Fibroblast of peridontal ligament (primary cell): ENCODE measurements around the gene VAV3.
"Not testable (repeated sequence)": the region's sequence is repeated elsewhere in the genome, so short reads cannot be mapped to it uniquely, and the experiment has no call there.

Experiments used
- DNase-seq: peaks from one replicate; pipeline ENCODE4 v3.0.0-alpha.2; 2010; ENCODE audit errors: extremely low read depth

Gene VAV3, protein sequence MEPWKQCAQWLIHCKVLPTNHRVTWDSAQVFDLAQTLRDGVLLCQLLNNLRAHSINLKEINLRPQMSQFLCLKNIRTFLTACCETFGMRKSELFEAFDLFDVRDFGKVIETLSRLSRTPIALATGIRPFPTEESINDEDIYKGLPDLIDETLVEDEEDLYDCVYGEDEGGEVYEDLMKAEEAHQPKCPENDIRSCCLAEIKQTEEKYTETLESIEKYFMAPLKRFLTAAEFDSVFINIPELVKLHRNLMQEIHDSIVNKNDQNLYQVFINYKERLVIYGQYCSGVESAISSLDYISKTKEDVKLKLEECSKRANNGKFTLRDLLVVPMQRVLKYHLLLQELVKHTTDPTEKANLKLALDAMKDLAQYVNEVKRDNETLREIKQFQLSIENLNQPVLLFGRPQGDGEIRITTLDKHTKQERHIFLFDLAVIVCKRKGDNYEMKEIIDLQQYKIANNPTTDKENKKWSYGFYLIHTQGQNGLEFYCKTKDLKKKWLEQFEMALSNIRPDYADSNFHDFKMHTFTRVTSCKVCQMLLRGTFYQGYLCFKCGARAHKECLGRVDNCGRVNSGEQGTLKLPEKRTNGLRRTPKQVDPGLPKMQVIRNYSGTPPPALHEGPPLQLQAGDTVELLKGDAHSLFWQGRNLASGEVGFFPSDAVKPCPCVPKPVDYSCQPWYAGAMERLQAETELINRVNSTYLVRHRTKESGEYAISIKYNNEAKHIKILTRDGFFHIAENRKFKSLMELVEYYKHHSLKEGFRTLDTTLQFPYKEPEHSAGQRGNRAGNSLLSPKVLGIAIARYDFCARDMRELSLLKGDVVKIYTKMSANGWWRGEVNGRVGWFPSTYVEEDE

DNA sequence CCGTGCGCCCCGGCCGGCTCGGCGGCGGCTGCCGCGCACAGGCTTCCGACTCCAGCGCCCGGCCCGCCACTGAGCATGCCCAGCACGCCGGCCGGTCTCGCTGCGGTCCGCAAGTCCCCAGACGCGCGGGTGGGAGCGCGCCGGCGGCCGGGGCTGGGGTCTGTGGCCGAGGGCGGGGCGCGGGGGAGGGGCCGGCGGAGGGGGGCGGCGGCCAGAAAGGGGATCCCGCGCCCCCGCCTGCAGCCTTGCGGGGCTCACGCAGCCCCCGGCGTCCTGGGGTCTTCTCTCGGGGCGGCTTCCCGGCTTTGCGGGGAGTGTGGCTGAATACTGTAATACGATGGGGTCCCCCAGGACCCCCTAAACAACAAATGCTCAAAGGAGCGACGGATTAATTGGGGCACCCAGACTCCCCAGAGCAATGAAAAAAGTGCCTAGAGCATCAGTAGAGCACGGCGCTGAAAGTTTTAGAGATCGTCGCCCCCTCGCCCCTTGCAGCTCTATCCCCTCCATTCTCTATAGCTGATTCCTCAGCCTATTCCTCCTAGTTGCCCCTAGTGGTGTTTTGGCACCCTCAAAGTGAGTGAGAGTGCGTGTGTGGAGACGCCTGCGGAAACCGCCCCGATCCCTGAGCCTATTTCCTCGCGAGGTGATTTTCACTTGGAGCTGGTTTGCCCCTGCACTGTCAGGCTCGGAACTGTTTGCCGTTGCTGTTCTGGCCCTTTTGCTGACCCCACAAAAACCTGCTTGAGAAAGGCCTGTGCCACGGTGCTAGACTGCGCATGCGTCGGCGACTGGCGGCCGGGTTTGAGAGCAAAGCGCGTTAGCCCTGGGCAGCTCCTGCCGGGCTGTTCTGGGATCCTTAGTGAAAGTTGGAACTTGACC lies at the start of gene VAV3:
TSS of gene VAV3 (minus strand) at position 71 of the 882 bp plus-strand sequence. CDS start 311 bp downstream, outside the sequence.
- peak; percentile 48 for DNase-seq

DNA sequence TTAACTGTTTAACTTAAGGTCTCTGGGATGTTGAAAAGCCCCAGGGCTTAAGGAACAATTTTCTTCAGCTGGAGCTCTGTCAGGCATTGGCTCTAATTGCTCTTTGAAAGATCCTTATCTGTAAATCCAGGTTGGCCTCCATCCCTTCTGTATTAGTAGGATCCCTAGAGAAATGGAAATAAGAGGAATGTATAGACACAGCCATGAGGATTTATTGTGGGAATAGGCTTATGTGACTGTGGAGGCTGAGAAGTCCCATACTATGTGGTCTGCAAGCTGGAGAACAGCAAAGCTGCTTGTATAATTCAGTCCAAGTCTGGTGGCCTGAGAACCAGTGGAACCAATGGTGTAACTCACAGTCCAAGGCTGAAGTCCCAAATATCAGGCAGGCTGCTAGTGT lies 47.6 kb upstream of the VAV3 start:
- DNase-seq: no peak

DNA sequence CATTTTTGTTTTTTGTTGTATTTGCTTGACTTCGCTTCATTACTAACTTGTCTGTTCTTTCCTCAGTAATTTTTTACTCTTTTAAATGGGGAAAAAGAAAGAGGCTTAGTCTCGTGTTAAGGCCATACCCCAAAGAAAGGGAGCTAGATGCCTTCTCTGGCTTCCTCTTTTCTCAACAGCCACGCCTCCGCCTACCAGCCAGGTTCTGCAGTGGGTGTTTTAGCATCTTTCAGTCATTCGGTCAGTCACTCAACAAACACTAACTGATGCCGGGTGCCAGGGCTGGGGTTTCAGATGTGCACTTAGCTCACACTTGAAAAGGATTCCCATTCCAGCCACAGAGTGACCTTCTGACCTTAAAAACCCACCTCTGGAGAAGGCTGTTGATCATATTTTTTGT lies 46.3 kb upstream of the VAV3 start:
- DNase-seq: no peak

DNA sequence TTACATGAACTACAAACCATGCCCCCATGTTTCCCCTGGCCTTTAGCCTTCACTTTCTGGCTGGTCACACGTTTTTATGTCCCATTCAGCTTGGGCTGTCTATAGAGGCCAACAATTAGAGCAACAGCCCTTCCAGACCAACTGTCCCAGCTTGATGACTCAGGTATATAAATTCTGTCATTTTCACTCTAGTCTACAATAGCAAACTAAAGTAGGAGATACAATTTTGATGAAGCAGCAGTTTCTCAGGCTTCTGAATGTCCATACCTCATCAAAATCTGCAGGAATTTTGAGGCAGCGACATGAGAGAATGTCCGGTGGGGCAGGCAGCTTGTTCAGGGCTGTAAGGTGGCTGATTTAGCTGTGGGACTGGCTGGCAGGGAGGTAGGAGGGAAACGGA lies 45.6 kb upstream of the VAV3 start:
- no peak for DNase-seq

DNA sequence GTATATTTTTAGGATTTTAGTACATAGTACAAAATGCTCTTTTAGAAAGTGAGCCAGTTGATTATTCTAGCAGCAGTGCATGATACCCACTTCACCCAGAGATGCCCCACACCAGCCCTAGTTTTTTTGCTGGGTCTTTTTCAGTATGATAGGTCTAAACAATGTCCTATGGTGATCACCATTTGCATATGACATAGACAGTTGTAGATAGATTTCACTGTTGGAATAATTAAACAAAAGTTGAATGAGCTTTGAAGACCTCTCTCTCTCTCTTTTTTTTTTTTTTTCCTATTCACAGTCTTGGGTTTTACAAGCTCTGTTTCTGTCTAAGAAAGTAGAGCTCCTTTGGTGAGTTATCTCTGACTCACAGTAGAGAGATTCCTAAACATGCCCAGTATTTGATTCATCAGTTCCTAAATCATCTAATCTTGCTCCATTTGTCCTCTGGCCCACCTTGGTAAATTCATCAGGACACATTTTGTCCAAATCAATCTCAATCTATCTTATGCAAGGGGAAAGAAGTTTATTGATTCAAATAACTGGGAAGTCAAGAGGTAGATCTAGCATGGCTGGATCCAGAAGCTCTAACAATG lies 44.7 kb upstream of the VAV3 start:
- DNase-seq: peak; percentile 43

DNA sequence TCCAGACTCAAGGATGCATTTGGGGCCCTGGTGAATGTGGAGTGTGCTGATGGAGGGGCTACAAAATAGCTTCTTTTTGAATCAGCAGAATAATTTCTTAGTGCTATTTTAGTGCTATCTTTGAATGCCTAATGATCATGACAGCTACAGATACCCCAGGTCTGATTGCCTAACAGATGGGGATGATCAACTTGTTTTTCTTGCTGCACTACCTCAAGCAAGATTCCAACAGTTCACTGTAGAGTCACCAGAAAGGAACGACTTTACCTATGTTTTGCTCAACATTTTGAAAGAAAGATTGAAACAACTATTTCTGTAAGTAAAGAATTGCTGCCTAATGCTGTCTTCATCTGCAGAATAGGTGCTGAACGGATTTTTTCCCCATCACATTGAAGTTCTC lies 42.6 kb upstream of the VAV3 start:
- DNase-seq: no peak

DNA sequence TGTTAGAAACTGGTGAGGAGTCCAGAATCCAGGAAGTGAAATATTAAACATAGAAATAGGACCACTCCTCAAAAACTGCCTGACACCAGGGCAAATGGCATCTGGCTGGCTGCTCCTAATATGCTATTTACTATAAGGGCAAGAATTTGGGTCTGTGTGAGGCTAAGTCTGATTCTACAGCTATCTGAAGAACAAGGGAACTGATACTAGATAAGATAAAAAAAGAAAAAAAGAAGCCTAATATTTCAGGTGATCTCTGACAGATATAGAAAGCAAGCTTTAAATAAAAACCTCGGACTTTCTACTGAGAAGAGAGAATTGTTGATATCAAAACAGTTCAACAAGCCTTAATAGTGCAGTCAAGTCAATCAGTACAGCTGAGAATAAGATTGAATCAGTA lies 42.1 kb upstream of the VAV3 start:
- no peak for DNase-seq

DNA sequence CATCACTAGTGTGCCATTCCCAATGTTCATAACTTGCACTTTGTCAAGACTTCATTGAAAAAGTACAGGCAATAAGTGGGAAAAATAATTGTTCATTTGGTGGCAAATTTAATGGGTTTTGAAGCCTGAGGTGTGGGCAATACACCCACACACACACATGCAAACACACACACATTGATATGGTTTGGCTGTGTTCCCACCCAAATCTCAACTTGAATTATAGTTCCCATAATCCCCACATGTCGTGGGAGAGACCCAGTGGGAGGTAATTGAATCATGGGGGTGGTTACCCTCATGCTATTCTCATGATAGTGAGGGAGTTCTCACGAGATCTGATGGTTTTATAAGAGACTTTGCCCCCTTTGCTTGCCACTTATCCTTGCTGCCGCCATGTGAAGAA lies 39.9 kb upstream of the VAV3 start:
- DNase-seq: not testable (repeated sequence)

DNA sequence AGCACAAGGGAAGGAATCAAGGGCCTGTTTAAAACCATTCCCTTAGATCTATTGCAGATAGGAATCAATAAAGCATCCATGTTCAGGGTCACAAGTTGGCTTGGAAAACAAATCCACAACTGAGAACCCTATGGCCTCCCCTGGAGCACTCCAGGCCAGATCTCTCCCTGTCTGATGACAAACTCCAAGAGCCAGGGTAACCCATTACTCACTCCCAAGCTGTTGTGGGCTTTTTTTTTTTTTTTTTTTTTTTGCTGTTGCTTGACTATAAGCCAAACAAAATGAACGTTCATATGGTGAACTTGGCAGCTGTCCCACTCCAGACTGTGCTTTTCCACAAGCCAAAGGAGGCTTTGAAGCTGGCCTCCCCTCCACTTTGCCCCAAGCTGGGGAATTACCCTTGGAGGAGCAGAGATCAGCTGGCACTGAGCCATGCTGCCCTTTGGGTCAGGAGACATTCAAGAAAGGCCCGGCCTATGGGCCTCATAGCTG lies 35.7 kb upstream of the VAV3 start:
- peak; percentile 66 for DNase-seq

DNA sequence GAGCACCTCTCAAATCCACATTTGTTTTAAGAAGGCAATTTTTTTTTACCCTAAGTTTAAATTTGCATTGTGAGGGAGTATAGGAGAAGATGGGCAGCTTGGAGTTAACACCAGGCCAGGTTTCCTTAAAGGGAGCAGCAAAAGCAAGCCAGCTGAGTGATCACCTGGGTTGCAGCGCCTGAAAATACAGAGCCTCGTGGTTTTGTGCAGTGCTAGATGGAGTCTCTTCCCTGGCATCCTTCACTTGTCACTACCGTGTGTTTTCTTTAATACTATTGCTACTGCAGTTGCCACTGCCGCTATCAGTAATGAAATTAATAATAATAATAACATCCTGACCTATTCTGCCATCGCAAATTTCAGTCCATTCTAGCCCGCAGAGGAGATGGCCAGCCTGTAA lies 35.2 kb upstream of the VAV3 start:
- no peak for DNase-seq

DNA sequence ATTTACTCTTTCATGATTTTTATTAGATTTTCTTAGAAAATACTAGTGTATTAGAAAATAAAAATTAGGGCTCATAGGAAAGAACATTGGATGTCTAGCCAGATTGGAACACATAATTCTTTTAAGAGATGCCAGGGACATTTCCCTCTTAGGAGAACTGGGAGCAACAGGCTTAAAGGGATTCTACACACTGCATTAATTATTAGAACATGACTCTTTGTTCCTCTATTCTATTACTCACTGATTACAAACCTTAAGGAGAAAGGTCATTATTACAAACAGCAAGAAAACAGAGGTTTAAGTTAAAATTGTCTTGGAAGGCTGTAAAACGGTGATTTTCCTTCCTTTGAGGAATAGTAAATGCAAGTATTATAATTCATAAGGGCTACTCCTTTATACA lies 32.9 kb upstream of the VAV3 start:
- DNase-seq: no peak

DNA sequence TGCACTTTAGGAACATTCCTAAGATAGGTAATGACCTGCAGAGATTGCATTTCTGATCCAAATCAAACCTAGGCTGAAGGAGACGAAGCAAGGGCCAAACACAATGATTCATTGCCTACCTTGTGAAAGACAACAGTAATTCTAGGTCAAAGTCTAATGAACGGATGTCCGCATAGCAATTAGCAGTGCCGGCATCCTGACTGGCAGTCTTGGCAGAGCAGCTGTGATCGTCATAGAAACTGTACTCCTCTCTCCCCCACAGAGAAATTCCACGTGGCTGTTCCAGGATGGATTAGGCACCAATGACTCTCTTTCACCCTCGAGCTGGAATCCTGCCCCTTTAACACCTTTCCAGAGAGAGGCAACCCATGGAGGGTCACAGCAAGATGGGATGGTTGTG lies 28.9 kb upstream of the VAV3 start:
- DNase-seq: no peak

DNA sequence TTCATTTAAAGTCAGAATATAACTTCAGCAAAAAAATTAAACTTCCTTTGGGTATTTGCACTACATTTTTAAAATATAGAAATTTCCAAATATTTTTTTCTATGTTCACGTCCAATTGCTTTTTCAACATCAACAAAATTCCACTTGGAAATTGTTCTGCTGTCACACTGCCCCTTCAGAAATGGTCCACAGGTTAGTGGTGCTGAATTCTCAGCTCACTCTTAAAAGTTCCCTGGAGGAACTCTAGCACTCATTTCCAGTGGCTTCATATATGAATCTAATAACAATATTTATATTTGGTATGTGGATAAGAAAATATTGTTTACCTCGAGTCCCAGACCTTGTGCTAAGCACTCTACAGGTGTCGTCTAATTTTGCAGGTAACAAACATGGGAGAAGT lies 27.4 kb upstream of the VAV3 start:
- DNase-seq: no peak

DNA sequence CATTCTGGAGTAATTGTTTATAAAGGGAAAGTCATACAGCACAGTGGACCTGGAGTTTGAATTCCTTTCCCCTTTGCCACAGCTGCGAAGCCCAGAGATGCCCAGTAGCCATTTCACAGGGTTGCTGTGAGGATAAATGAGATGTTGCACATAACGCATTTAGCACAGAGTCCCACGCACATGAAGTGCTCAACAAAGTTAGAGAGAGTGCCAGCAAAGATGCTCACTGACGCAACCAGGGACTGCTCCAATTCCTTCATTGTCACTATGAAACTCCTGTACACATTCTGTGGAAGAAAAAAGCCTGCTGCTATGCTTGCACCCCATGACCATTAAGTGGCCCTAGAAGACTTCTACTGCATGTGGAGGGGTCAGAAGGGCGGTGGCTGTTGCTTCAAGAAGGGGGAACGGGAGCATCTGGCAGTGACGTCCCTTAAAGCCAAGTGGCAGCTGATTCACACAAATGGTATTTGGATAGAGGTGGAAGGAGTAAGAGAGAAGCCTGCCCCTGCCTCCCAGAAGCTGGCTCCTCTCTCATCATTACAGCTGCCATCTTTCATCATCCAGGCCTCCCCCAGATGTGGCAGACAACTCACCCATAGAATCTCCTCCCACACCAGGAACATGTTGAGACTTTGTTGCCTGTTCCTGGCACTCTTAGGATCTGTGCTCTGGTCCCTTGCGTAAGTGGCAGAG lies 26.5 kb upstream of the VAV3 start:
- peak; percentile 23 for DNase-seq

DNA sequence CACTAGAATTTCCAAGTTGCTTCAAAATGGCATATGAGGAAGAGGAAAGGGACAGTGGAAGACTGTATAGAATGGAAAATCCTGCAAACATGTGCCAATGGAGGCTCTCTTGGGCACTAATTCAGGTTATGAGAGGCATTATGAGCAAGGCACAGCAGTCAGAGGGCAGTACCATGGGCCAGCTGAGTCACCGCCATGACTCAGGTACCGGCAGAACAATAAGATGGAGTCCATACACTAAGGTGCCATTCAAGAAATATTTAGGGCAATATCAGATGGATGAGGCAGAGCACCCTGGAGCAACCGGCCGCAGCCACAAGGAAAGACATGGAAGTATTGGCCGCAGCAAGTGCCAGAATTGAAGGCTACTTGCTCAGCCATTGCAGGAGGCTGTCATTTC lies 25.6 kb upstream of the VAV3 start:
- no peak for DNase-seq

DNA sequence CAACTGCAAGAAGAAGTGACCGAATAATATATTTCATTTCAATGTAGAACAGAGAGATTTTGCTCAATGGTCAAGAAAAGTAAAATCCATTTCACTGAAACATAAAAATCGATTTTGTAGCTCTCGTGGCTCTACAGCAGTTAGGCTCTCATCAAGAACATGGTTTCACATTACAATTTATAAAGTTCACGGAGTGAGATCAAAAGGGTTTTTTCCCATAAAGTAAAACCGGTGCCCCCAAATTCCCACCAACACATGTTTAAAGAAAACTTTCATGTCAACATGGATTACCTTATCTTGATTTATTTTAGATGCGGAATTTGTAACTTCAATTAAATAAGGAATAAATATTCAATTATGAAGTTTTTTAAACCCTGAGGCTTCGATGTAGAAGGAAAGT lies 16.3 kb upstream of the VAV3 start:
- no peak for DNase-seq

DNA sequence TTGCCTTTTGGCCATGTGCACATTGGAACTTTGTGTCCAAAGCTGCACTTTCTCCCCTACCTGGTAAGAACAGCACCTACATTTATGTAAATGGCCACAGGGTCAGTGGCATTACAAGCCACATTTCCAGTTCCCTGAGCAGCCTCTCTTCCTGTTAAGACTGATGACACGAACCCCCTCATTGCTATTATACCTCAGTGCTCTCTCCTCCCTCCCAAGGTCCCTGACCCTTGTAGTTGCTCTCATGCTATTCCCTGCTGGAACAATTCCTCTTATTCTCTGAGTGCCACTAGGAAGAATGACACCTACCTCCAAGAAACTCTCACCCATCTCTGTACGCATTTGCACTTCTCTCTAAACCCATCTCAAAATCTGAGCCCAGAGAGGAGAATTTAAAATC lies 14.9 kb upstream of the VAV3 start:
- DNase-seq: no peak

DNA sequence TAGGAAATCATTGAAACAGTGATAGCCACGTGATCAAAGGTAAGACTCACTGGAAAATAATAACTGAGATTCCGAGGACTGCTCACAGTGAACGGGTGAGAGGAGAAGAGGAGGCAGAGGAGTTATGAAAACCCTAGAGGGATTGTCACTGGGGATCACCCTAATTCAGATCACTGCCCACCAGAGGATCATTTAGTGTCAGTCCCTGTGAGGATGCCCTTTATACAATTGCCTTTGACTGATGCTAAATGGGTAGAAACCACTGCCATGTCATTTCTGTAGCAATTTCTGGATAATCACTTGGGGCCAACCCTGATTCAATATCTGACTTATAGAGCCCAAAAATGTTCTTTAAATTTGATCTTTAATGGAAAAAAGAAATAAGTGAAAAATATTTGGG lies 14.1 kb upstream of the VAV3 start:
- DNase-seq: no peak

DNA sequence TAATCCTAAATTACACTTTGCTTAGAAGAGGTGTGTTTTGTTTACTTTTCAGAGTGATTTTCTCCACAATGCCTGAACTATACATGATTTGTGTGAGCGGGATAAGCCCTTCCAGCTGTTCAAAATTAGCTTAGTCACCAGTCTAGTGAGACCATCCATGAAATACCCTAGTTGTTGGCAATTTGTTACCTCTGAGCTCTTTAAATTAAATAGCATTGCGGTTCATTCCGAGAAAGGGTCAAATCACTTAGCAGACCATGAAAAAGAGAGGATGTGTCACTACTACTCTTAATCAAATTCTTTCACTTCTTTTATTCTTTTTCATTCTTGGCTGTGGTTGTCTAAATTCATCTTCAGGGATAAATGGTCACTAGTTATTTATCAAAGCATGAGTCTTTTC lies 11.9 kb upstream of the VAV3 start:
- DNase-seq: peak; percentile 51

DNA sequence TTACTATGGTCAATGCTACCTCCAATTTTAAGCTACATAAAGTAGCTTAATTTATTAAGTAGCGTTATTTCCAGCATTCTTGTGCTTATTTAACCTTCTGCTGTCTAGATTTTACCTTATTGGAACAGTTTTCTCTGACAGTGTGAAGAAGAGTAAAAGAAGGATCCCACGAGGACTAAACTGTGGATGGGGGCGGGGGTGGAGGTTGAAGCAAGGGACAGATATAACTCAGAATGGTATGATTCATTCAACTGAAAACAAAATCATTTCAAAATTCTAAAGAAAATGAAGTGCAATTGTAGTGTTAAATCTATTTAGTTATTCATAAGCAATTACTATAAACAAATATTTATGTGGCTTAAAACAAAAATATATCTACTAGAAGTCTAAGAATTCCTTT lies 11.5 kb upstream of the VAV3 start:
- no peak for DNase-seq

DNA sequence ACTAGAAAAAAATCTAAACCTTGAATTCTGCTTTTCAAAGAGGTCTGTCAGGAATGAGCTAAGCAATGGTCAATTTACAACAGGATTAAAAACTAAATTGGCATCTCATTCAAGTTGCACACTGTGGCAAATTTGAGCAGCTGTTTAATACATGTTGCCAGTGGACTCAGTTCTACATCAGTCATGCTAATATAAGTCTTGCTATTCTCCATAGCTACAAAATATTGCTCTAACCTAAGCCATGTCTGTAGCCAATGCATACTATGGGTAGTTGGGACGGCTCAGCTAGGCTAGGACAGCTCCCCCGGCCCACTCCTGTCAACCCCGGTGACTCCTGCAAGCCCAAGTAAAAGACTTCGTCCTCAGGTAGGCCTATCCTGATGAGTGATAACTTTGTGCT lies 10.9 kb upstream of the VAV3 start:
- no peak for DNase-seq
